HepG2 (cell line): ENCODE measurements around the gene OGFOD3. TPM values are rescaled to one million over a fixed set of nuclear protein-coding genes. Genes with fewer than 3 reads are reported as not detected.
A peak's percentile ranks its signal among the peaks of the same experiment; 100 is the strongest.

Experiments
- ATF6 ChIP-seq: sonication (generic); formaldehyde crosslinking; conservative IDR thresholded peaks from 2 replicates; pipeline ENCODE4 v1.4.0; 2020; ENCODE audit warnings: missing genetic modification reagents
- ATF7-NPFF ChIP-seq: sonication (generic); formaldehyde crosslinking; IDR thresholded peaks from 2 replicates; pipeline ENCODE4 v1.8.1; 2023; ENCODE audit warnings: mild to moderate bottlenecking, low read depth, missing genetic modification reagents, moderate library complexity
- CCDC6 ChIP-seq: sonication (generic); formaldehyde crosslinking; IDR thresholded peaks from 2 replicates; pipeline ENCODE4 v1.8.1; 2022; ENCODE audit warnings: mild to moderate bottlenecking, missing genetic modification reagents, moderate library complexity
- FOSL2 ChIP-seq: sonication (generic); formaldehyde crosslinking; IDR thresholded peaks from 2 replicates; pipeline ENCODE4 v1.4.0; 2020; ENCODE audit warnings: missing genetic modification reagents
- IRF9 ChIP-seq: sonication (generic); formaldehyde crosslinking; IDR thresholded peaks from 2 replicates; pipeline ENCODE4 v1.8.0; 2022; ENCODE audit warnings: missing genetic modification reagents, mild to moderate bottlenecking, borderline replicate concordance
- MIER3 ChIP-seq: IDR thresholded peaks from 2 replicates; pipeline ENCODE4 v1.6.1; 2016; ENCODE audit warnings: missing compliant biosample characterization, borderline replicate concordance
- MXD4 ChIP-seq: IDR thresholded peaks from 2 replicates; pipeline ENCODE4 v1.6.1; 2016; ENCODE audit warnings: mild to moderate bottlenecking, missing biosample characterization, missing genetic modification reagents
- SAP130 ChIP-seq: IDR thresholded peaks from 2 replicates; pipeline ENCODE4 v1.6.1; 2016; ENCODE audit warnings: low read depth
- SOX6 ChIP-seq, 2 experiments: fragments of 450-650 bp in 1 of 2; sonication (generic) in 1 of 2; formaldehyde crosslinking in 1 of 2; IDR thresholded peaks; 2 replicates each; pipeline versions ENCODE4 v1.4.0 to v1.6.1; 2017 to 2020; ENCODE audit warnings: antibody characterized with exemption in 1 of 2, mild to moderate bottlenecking in 1 of 2, missing genetic modification reagents in 1 of 2
- TAF1 ChIP-seq: sonication (generic); formaldehyde crosslinking; IDR thresholded peaks from 2 replicates; pipeline ENCODE4 v1.4.0; 2020; ENCODE audit warnings: missing genetic modification reagents
- TCF7 ChIP-seq: sonication (generic); IDR thresholded peaks from 2 replicates; pipeline ENCODE4 v1.6.1; 2016; ENCODE audit warnings: antibody characterized with exemption, low read depth
- TCF7L2 ChIP-seq: IDR thresholded peaks from 2 replicates; pipeline ENCODE4 v1.6.1; 2011; ENCODE audit warnings: mild to moderate bottlenecking, low read depth, low read length, moderate library complexity
- ZC3H13 ChIP-seq: sonication (generic); formaldehyde crosslinking; IDR thresholded peaks from 2 replicates; pipeline ENCODE4 v1.8.1; 2023; ENCODE audit warnings: mild to moderate bottlenecking, missing genetic modification reagents, moderate library complexity
- ZNF75D ChIP-seq: sonication (generic); formaldehyde crosslinking; IDR thresholded peaks from 2 replicates; pipeline ENCODE4 v1.8.1; 2023; ENCODE audit warnings: missing genetic modification reagents, mild to moderate bottlenecking, borderline replicate concordance
- polyA plus RNA-seq, 8 experiments: library from polyadenylated mRNA; depleted of rRNA in 3 of 8; stranded (reverse) in 7 of 8; unstranded in 1 of 8; fragments of >200 nt; fragmentation: Illumina TruSeq in 4 of 8; extraction: Trizol in 4 of 8; gene quantifications; 2 replicates each; pipeline versions ENCODE4 v1.2.1 to v1.2.3, GENCODE V29; 2011 to 2016; ENCODE audit warnings: low read depth in 4 of 8, missing spikeins in 1 of 8, mixed read lengths in 1 of 8; ENCODE audit not compliant: insufficient read depth in 1 of 8
- total RNA-seq, 5 experiments: library from RNA; depleted of rRNA; stranded (reverse); fragments of >200 nt; fragmentation: Illumina TruSeq; extraction: Trizol; gene quantifications; 2 replicates each; pipeline ENCODE4 v1.2.3, GENCODE V29; 2016; ENCODE audit warnings: low read depth in 1 of 5
- TF ChIP-seq, protein P1 (sequence below): sonication (generic); formaldehyde crosslinking; IDR thresholded peaks from 2 replicates; pipeline ENCODE4 v1.4.0; 2020; ENCODE audit warnings: missing genetic modification reagents, borderline replicate concordance
- TF ChIP-seq, protein P2 (sequence below): sonication (generic); formaldehyde crosslinking; IDR thresholded peaks from 2 replicates; pipeline ENCODE4 v1.8.0; 2023; ENCODE audit warnings: mild to moderate bottlenecking, missing genetic modification reagents
- TF ChIP-seq, protein P3 (sequence below), 2 experiments: sonication (generic) in 1 of 2; formaldehyde crosslinking in 1 of 2; IDR thresholded peaks; 2 replicates each; pipeline versions ENCODE4 v1.5.1 to v1.6.1; 2011 to 2020; ENCODE audit warnings: borderline replicate concordance in 1 of 2, low read depth in 1 of 2, low read length in 1 of 2, mild to moderate bottlenecking in 1 of 2, missing genetic modification reagents in 1 of 2, moderate library complexity in 1 of 2
- TF ChIP-seq, protein P4 (sequence below): sonication (generic); formaldehyde crosslinking; IDR thresholded peaks from 2 replicates; pipeline ENCODE4 v1.4.0; 2020; ENCODE audit warnings: missing genetic modification reagents, borderline replicate concordance

OGFOD3 gene
- total and polyA plus RNA-seq, 2 of the 13 experiments (the other 11 are each of a cell fraction or from before 2014, with no cell fraction given): 40.0 to 42.1 TPM

DNA sequence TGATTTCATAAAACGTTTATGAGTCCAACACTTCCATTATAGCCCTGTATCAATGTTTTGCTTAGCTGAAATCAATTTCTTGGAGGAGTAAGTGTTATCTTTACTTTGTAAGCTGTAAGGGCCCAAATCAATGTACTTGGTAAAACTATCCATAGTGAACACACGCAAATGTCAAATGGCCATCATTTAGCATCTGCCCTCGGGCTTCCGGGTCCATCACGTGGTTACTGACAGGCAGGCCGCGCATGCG, 39.5 kb upstream of the OGFOD3 start (continued):
- TF ChIP-seq ATF6 (CRISPR knock-in tag) (no peak), ATF7-NPFF (no peak), TAF1 (CRISPR knock-in tag) (no peak), FOSL2 (0 out of 2 replicates have a peak, but pooled peaks have one; percentile 35), IRF9 (no peak), TCF7 (no peak), ZNF75D (CRISPR knock-in tag) (no peak), SOX6 (IDR thresholded peaks at IDR 0.05) (no peak), SOX6 (CRISPR knock-in tag; IDR thresholded peaks at IDR 0.05) (no peak), ZC3H13 (CRISPR knock-in tag) (no peak), SAP130 (CRISPR knock-in tag) (peak; percentile 97), TCF7L2 (no peak), CCDC6 (CRISPR knock-in tag) (0 out of 2 replicates have a peak, but pooled peaks have one; percentile 23), MXD4 (CRISPR knock-in tag) (peak; percentile 90; the same call in 1 of the 2 replicates), MIER3 (CRISPR knock-in tag) (no peak)
- TF ChIP-seq, protein P1, sequence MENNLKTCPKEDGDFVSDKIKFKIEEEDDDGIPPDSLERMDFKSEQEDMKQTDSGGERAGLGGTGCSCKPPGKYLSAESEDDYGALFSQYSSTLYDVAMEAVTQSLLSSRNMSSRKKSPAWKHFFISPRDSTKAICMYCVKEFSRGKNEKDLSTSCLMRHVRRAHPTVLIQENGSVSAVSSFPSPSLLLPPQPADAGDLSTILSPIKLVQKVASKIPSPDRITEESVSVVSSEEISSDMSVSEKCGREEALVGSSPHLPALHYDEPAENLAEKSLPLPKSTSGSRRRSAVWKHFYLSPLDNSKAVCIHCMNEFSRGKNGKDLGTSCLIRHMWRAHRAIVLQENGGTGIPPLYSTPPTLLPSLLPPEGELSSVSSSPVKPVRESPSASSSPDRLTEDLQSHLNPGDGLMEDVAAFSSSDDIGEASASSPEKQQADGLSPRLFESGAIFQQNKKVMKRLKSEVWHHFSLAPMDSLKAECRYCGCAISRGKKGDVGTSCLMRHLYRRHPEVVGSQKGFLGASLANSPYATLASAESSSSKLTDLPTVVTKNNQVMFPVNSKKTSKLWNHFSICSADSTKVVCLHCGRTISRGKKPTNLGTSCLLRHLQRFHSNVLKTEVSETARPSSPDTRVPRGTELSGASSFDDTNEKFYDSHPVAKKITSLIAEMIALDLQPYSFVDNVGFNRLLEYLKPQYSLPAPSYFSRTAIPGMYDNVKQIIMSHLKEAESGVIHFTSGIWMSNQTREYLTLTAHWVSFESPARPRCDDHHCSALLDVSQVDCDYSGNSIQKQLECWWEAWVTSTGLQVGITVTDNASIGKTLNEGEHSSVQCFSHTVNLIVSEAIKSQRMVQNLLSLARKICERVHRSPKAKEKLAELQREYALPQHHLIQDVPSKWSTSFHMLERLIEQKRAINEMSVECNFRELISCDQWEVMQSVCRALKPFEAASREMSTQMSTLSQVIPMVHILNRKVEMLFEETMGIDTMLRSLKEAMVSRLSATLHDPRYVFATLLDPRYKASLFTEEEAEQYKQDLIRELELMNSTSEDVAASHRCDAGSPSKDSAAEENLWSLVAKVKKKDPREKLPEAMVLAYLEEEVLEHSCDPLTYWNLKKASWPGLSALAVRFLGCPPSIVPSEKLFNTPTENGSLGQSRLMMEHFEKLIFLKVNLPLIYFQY: no peak
- TF ChIP-seq, protein P2, sequence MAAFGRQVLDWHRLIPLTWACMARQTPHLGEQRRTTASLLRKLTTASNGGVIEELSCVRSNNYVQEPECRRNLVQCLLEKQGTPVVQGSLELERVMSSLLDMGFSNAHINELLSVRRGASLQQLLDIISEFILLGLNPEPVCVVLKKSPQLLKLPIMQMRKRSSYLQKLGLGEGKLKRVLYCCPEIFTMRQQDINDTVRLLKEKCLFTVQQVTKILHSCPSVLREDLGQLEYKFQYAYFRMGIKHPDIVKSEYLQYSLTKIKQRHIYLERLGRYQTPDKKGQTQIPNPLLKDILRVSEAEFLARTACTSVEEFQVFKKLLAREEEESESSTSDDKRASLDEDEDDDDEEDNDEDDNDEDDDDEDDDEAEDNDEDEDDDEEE: no peak
- TF ChIP-seq, protein P3, sequence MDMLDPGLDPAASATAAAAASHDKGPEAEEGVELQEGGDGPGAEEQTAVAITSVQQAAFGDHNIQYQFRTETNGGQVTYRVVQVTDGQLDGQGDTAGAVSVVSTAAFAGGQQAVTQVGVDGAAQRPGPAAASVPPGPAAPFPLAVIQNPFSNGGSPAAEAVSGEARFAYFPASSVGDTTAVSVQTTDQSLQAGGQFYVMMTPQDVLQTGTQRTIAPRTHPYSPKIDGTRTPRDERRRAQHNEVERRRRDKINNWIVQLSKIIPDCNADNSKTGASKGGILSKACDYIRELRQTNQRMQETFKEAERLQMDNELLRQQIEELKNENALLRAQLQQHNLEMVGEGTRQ (IDR thresholded peaks at IDR 0.05; ENCODE audit: low read depth, low read length): peak; percentile 97
- TF ChIP-seq, protein P3 (CRISPR knock-in tag; IDR thresholded peaks at IDR 0.05; ENCODE audit: borderline replicate concordance): peak; percentile 98; the same call in 1 of the 2 replicates
- TF ChIP-seq, protein P4, sequence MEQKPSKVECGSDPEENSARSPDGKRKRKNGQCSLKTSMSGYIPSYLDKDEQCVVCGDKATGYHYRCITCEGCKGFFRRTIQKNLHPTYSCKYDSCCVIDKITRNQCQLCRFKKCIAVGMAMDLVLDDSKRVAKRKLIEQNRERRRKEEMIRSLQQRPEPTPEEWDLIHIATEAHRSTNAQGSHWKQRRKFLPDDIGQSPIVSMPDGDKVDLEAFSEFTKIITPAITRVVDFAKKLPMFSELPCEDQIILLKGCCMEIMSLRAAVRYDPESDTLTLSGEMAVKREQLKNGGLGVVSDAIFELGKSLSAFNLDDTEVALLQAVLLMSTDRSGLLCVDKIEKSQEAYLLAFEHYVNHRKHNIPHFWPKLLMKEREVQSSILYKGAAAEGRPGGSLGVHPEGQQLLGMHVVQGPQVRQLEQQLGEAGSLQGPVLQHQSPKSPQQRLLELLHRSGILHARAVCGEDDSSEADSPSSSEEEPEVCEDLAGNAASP: no peak
